Measurements from ENCODE around the gene CRIP2.

The CRIP2 gene

DNA sequence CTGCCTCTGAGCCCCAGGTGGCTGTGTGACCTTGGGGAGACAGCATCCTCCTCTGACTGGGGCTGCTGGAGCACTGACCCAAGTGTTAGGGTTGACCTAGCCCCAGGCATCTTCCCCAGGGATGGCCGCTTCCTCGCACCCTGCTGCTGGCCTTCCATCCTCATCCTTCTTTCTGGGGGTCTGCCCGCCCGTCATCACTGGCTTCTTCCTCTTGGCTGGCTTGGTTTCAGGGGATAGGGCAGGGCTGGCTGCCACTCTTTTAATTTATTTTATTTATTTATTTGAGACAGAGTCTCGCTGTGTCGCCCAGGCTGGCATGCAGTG lies 19.9 kb downstream of the CRIP2 start:
- in situ Hi-C loops (cut with MboI; ENCODE audit: low pct_unique_long_range_greater_than_20kb, low sequenced_read_pairs, unreplicated experiment): loop anchor here (10.0 kb wide), 1 partner anchor 120 kb away; no protein-coding TSS in a partner anchor
- no peak for DNase-seq (ENCODE audit: low spot score)
- no peak for TF ChIP-seq CTCF (IDR thresholded peaks at IDR 0.05; ENCODE audit: extremely low read depth, insufficient read depth, missing control alignments)

- in situ Hi-C loops (cut with MboI; ENCODE audit: low pct_unique_long_range_greater_than_20kb, low sequenced_read_pairs, unreplicated experiment): loop anchor here (10.0 kb wide), 1 partner anchor 121 kb away; no protein-coding TSS in a partner anchor
- no peak for DNase-seq (ENCODE audit: low spot score)
- no peak for TF ChIP-seq CTCF (IDR thresholded peaks at IDR 0.05; ENCODE audit: extremely low read depth, insufficient read depth, missing control alignments)
These were observed 20.7 kb downstream of the CRIP2 start for GRCh38 chr14:105495101-105495989.

DNA sequence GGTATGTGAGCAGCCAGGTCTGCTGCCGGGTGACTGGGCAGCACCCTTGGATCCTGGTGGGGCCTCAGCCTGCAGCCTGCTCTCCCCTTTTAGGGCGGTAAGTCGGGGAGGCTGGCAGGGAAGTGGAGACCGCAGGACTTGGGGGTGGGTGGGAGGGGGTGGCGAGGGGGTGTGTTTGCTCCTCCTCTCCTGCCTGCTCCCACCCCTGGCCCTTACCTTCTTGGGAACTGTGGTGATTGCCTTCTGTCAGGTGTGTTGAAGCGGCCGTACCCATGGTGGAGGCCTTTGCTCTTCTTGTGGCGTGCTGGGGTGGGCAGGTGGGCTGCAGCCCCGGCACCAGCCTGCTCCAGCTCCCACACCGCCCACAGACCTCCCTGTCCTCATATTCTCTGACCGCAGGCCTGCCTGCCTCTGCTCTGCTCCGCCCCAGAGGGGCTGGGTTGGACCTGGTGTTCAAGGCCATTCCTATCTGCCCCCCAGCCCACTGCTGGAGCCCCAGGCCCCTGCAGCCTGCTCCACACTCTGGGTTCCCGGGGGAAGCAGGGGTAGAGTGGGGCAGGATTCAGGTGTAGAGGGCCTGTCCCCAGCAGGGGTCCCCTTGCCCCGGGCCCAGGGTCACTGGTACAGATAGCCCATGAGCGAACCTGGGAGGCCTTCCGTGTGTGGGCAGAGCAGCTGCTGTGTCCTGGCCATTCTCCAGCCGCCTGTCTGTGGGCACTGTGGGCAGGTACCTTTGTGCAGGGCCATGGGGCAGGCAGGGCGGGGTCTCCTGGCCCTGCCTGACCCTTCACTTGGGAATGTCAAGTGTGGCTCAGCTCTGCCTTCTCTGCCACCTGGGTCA lies 21.6 kb downstream of the CRIP2 start:
- in situ Hi-C loops (cut with MboI; ENCODE audit: low pct_unique_long_range_greater_than_20kb, low sequenced_read_pairs, unreplicated experiment): loop anchor here (10.0 kb wide), 1 partner anchor 121 kb away; no protein-coding TSS in a partner anchor
- DNase-seq (ENCODE audit: low spot score): no peak
- TF ChIP-seq CTCF (IDR thresholded peaks at IDR 0.05; ENCODE audit: extremely low read depth, insufficient read depth, missing control alignments): no peak

DNA sequence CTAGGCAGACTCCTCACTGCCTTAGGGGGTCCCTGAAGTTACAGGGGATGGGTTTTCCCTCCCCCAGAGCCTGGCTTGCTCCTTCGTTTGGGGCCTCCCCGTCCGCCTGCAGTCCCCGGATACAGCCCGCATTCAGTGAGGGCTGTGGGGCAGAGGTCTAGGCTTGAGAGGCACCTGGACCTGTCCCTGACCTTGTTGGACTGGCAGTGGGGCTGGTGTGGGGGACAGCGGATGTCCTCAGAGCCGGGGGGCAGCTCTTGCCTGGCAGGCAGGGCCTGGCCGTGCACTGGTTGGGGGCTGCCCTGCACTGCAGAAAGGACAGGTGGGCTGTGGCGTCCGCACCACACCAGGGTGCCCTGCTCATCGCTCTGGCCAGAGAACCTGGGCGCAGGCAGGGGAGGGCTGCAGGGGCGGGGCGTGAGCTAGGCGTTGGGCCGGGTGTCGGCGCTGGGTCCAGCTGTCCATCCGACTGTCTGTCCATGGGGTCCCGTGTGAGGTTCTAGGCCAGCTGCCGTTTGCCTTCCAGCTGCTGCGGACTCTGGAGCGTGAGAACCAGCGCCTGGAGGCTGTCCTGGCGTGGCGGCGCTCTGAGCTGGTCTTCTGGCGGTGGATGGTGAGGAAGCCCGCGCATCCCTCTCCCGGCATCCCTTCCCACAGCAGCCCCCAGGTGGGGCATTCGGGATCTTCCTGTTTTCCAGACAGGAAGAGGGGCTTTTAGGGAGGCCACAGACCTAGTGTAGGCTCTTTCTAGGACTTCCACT lies 22.4 kb downstream of the CRIP2 start:
- TF ChIP-seq CTCF (IDR thresholded peaks at IDR 0.05; ENCODE audit: extremely low read depth, insufficient read depth, missing control alignments): no peak
- in situ Hi-C loops (cut with MboI; ENCODE audit: low pct_unique_long_range_greater_than_20kb, low sequenced_read_pairs, unreplicated experiment): loop anchor here (10.0 kb wide), 1 partner anchor 122 kb away; no protein-coding TSS in a partner anchor
- no peak for DNase-seq (ENCODE audit: low spot score)

GRCh38 chr14:105497671-105498429 lies 23.2 kb downstream of the CRIP2 start:
- no peak for DNase-seq (ENCODE audit: low spot score)
- TF ChIP-seq CTCF (IDR thresholded peaks at IDR 0.05; ENCODE audit: extremely low read depth, insufficient read depth, missing control alignments): no peak
- in situ Hi-C loops (cut with MboI; ENCODE audit: low pct_unique_long_range_greater_than_20kb, low sequenced_read_pairs, unreplicated experiment): loop anchor here (10.0 kb wide), 1 partner anchor 123 kb away; no protein-coding TSS in a partner anchor

Data from GM13977 (cell line).